Osteocyte (in vitro differentiated cells): ENCODE measurements around the gene ARL3. TPM values are rescaled to one million over a fixed set of nuclear protein-coding genes. Genes with fewer than 3 reads are reported as not detected.

Source experiments
- DNase-seq: peaks from one replicate; pipeline ENCODE4 v3.0.0; 2021; ENCODE audit warnings: mixed read lengths; ENCODE audit not compliant: unreplicated experiment; ENCODE audit errors: extremely low spot score
- H3K27ac Mint-ChIP-seq: one replicate; pipeline ENCODE4 v1.8.0; 2021; ENCODE audit warnings: mild to moderate bottlenecking, mixed read lengths; ENCODE audit not compliant: unreplicated experiment
- H3K27me3 Mint-ChIP-seq: one replicate; pipeline ENCODE4 v1.8.0; 2021; ENCODE audit warnings: mixed read lengths; ENCODE audit not compliant: unreplicated experiment
- H3K36me3 Mint-ChIP-seq: one replicate; pipeline ENCODE4 v1.8.0; 2021; ENCODE audit warnings: mixed read lengths; ENCODE audit not compliant: unreplicated experiment
- H3K4me1 Mint-ChIP-seq: one replicate; pipeline ENCODE4 v1.8.0; 2021; ENCODE audit warnings: mixed read lengths; ENCODE audit not compliant: unreplicated experiment
- H3K4me3 Mint-ChIP-seq: one replicate; pipeline ENCODE4 v1.8.0; 2021; ENCODE audit warnings: mild to moderate bottlenecking, moderate library complexity, mixed read lengths; ENCODE audit not compliant: unreplicated experiment
- H3K9me3 Mint-ChIP-seq: one replicate; pipeline ENCODE4 v1.8.0; 2021; ENCODE audit warnings: mixed read lengths; ENCODE audit not compliant: unreplicated experiment
- total RNA-seq: library from RNA; stranded (reverse); gene quantifications from 2 replicates; pipeline ENCODE4 v1.2.1, GENCODE V29; 2021
- TF ChIP-seq, protein P1 (sequence below): fragments of 200-600 bp; sonication (generic); IDR thresholded peaks from 2 replicates; pipeline ENCODE4 v1.5.0; 2021; ENCODE audit warnings: antibody characterized with exemption, mild to moderate bottlenecking, moderate library complexity

Gene ARL3
- total RNA-seq, 1 donor from 2014 or later = 11.6 TPM

DNA sequence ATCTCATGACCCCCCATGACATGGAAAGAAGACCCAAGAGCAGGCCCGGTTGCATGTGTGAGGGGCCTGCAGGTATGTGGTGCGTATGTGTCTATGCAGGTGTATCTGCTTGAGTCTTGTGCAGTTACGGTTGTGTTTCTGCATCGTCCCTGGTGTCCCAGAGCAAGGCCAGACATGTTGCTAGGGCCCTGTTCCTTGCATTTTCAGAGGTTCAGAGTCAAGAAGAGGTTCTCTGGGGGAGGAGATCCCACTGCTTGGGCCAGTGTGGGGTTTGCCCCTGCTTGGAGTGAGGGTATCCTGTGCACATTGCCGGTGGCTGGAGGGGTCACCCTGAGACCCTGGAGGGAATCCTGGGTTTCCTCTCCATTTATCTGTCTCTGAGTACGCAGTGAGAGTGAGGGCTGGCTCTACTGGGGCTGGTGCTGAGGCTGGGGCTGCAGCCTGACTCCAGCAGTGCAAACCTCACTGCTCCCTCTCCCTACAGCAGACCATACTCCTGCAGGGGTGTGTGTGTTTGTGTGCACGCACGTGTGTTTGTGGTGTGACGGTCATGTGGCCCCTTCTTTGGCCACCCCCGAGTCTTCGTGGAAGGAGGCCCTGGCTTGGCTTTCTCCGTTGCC is 65.8 kb downstream of the ARL3 start:
- peaks cover 50% of the 10 kb centered on the region for H3K4me1 Mint-ChIP-seq
- TF ChIP-seq, protein P1, sequence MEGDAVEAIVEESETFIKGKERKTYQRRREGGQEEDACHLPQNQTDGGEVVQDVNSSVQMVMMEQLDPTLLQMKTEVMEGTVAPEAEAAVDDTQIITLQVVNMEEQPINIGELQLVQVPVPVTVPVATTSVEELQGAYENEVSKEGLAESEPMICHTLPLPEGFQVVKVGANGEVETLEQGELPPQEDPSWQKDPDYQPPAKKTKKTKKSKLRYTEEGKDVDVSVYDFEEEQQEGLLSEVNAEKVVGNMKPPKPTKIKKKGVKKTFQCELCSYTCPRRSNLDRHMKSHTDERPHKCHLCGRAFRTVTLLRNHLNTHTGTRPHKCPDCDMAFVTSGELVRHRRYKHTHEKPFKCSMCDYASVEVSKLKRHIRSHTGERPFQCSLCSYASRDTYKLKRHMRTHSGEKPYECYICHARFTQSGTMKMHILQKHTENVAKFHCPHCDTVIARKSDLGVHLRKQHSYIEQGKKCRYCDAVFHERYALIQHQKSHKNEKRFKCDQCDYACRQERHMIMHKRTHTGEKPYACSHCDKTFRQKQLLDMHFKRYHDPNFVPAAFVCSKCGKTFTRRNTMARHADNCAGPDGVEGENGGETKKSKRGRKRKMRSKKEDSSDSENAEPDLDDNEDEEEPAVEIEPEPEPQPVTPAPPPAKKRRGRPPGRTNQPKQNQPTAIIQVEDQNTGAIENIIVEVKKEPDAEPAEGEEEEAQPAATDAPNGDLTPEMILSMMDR = no peak
- H3K36me3 Mint-ChIP-seq = peaks cover 6% of the 10 kb centered on the region
- no peaks in the 10 kb centered on the region for H3K9me3 Mint-ChIP-seq
- peak overlapping the region; percentile 26 for H3K4me3 Mint-ChIP-seq
- H3K27me3 Mint-ChIP-seq = no peaks in the 10 kb centered on the region
- H3K27ac Mint-ChIP-seq = no peak overlapping the region
- no peak for DNase-seq

DNA sequence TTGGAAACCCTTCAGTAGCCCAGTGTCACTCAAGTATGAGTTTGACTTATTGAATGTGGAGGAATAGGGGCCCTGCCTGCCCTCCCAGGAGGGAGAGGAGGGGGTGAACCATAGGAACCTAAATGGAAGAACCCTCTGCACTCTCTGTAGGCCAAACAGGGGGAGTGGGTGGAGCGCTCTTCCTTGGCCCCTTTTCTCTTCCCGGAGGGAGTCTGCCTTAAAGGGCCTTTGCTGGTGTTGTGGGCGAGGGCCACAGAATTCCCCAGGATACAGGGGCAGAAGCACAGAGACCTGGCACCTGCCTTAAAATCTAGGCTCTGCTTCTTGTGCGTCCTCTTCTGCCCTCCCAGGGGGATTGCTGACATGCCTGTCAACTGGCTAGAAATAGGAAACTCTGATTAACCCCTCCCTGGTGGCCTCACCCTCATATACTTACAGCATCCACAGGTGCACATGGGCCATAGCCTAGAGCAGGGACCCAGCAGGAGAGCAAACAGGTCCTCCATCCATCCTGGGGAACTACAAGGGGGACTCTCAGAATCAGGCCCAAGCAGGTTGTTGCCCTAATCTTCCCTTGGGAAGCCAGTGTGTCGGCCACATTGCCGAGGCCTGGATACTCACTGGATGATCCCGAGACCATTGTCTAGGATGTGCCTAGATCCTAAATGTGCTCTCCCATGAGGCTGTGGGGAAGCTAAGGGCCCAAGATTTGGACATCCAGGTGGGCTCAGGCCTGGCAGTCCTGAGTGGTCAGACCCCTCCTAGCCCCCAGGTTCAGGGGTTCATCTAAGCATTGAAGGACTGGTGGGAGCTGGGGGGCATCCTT is 66.5 kb downstream of the ARL3 start:
- TF ChIP-seq, protein P1 = no peak
- Mint-ChIP-seq H3K36me3 (no peaks in the 10 kb centered on the region), H3K4me3 (peak overlapping the region; percentile 94), H3K4me1 (peaks cover 48% of the 10 kb centered on the region), H3K9me3 (no peaks in the 10 kb centered on the region), H3K27ac (peak overlapping the region; percentile 98), H3K27me3 (no peaks in the 10 kb centered on the region)
- DNase-seq = no peak

DNA sequence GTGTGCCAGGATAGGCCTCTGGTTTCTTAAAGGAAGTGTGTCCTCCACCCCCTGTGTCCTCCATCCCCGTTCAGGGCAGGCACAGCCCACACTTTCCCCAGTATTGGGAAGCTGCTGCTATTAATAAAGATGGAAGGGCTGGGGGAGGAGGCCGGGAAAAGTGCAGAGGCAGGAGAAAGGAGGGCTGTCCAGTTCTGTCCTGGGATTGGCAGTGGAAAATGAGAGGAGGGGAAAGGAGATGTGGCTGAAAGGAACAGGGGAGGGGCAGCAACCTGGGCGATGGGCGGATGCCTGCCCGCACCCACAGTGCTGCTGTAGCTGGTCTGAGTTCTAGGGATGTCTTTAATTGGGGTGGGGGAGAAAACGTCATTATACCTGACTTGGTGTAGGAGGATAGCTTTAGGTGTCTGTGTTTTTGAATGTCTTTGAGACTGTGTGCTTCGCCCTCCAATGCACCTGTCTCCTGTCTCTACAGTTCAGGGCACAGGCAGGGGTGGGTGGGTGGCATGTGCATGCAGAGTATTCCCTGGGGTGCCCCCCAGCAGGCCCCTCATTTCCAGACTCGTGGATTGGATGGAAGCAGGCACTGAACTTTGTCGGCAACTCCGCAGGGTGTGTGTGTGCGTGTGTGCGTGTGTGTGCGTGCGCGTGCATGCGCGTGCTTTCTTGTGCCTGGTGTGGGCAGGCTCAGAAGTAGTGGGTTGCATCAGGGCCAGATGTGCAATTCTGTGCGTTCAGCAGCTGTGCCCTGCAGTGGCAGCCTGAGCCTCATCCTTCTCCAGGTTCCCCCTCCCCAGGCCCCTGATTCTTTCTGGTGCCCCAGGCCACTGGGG is 67.4 kb downstream of the ARL3 start:
- Mint-ChIP-seq H3K4me3 (peak overlapping the region; percentile 94), H3K27ac (peak overlapping the region; percentile 98), H3K36me3 (no peaks in the 10 kb centered on the region), H3K4me1 (peaks cover 49% of the 10 kb centered on the region), H3K27me3 (no peaks in the 10 kb centered on the region), H3K9me3 (no peaks in the 10 kb centered on the region)
- no peak for DNase-seq
- TF ChIP-seq, protein P1 = no peak

DNA sequence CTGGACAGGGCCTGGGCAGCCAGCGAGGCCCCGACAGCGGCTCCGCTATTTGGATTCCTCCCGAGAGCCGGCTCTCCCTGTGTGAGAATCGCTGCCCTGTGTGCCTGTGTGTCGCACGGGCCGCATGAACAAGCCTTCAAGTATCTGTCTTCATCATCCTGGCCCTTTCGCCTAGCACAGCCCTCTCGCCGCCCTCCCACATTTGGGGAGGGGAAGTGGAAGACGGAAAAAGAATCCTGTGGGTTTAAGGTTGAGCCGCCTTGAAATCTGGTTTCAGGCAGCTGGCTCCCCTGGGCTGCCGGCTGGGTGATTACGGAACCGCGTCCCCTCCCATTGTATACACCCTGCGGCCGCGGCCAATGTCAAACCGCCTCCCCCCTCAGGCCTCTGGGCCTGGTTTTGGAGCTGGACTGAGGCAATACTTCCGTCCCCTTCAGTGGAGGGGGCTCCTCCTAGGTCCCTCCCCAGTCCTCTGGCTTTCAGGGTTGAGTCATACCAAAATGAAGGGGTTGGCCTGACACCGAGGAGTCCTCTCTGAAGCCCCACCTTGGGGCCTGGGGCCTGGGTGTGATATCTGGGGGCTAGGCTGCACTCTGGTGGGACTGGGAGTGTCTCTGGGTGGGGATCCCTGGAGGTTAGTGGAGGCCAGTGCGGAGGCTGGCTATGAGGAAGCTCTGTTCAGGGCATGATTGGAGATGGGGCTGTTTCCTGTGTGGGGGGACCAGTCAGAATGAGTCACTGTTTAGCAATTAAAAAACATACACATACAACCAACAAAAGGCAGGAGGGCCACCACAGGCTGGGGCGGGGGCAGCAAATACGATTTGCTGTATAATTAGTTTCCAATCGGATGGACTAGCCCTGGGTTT is 68.2 kb downstream of the ARL3 start:
- Mint-ChIP-seq H3K27ac (peak overlapping the region; percentile 98), H3K36me3 (no peaks in the 10 kb centered on the region), H3K4me1 (peaks cover 51% of the 10 kb centered on the region), H3K9me3 (no peaks in the 10 kb centered on the region), H3K4me3 (peak overlapping the region; percentile 94), H3K27me3 (no peaks in the 10 kb centered on the region)
- DNase-seq = peak; percentile 91
- TF ChIP-seq, protein P1 = no peak
